ENCODE results near the gene ATXN8OS. TPM values are rescaled to one million over a fixed set of nuclear protein-coding genes. Genes with fewer than 3 reads are reported as not detected.

Gene ATXN8OS
- total RNA-seq, result not detected in 2 replicates

GRCh38 chr13:70107498-70108281, at the start of gene ATXN8OS:
TSS of gene ATXN8OS (plus strand) at chr13:70107826.
- FAIRE-seq, result no peak
- peaks cover 7% of the 10 kb centered on the region for H3K27me3 ChIP-seq (ENCODE audit: control insufficient read depth, insufficient read depth, low read length)
- TF ChIP-seq CTCF (IDR thresholded peaks at IDR 0.05; ENCODE audit: insufficient read depth, low read length, severe bottlenecking), result no peak
- H3K4me3 ChIP-seq (ENCODE audit: low read depth, low read length), result no peak within 1 kb of the TSS
- DNase-seq (ENCODE audit: low read depth), result no peak
- no peaks in the 10 kb centered on the region for H3K36me3 ChIP-seq (ENCODE audit: control insufficient read depth, insufficient read depth, low read length)

DNA sequence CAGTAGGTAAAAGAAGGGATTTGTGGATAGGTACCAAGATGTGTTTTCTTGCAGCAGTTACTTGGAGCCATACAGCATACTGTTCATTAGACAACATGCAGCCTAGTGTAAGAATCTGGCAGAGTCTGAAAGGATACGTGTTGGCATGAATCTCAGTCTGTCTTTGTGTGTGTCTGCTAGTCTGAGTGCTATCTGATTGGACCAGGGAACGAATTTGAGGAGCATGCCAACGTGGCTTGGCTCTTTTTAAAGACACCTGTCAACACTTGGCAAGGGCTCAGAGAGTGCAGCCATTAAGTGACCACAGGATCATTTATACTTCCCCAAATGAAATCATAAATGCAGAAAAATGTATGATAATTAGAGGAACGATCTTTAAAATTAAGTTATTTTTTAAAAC, 27.6 kb upstream of the ATXN8OS start:
- Histone ChIP-seq H3K4me3 (ENCODE audit: low read depth, low read length) (no peak overlapping the region), H3K36me3 (ENCODE audit: control insufficient read depth, insufficient read depth, low read length) (no peaks in the 10 kb centered on the region), H3K27me3 (ENCODE audit: control insufficient read depth, insufficient read depth, low read length) (no peaks in the 10 kb centered on the region)
- no peak for FAIRE-seq
- TF ChIP-seq CTCF (IDR thresholded peaks at IDR 0.05; ENCODE audit: insufficient read depth, low read length, severe bottlenecking), result no peak
- DNase-seq (ENCODE audit: low read depth), result no peak

DNA sequence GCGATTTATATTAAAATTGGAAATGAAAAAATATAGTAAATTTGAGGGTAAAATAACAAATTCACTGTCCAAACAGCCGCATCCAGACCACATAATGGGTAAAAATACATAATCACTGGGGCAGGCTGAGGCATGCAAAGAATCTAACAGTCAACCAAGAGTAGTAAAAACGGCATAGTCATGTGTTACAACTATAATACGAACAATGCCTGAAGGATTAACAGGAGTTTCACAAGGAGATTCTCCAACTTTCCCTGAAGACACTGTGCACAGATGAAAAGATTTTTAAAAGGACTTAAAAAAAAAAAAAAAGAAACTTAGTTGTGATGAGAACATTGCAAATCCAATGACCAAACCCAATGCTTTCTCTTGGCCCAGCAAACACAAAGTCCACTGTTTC, 20.4 kb upstream of the ATXN8OS start:
- no peak for TF ChIP-seq CTCF (IDR thresholded peaks at IDR 0.05; ENCODE audit: insufficient read depth, low read length, severe bottlenecking)
- no peaks in the 10 kb centered on the region for H3K36me3 ChIP-seq (ENCODE audit: control insufficient read depth, insufficient read depth, low read length)
- no peak overlapping the region for H3K4me3 ChIP-seq (ENCODE audit: low read depth, low read length)
- peak; percentile 61 for DNase-seq (ENCODE audit: low read depth)
- no peaks in the 10 kb centered on the region for H3K27me3 ChIP-seq (ENCODE audit: control insufficient read depth, insufficient read depth, low read length)
- FAIRE-seq, result no peak

DNA sequence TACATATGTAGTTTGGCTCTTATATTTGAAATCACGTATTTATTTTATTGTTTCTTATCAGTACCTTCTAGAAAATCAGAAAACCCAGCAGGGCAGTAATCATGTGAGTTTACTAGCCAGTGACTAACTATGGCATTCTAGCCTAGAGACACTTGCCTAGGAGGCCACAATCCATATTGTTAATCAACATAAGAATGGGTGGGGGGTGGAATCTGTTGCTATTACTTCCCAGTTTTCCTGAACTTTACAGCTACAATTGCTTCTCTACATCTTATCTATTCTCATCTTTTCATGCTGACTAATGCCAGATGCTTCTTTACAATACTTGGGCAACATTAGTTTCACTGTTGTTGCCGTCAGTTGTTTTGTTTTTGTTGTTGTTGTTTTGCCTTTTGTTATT, 18.7 kb upstream of the ATXN8OS start:
- no peak overlapping the region for H3K4me3 ChIP-seq (ENCODE audit: low read depth, low read length)
- H3K27me3 ChIP-seq (ENCODE audit: control insufficient read depth, insufficient read depth, low read length), result no peaks in the 10 kb centered on the region
- no peak for TF ChIP-seq CTCF (IDR thresholded peaks at IDR 0.05; ENCODE audit: insufficient read depth, low read length, severe bottlenecking)
- no peak for DNase-seq (ENCODE audit: low read depth)
- FAIRE-seq, result no peak
- no peaks in the 10 kb centered on the region for H3K36me3 ChIP-seq (ENCODE audit: control insufficient read depth, insufficient read depth, low read length)

GRCh38 chr13:70090036-70090723, 17.4 kb upstream of the ATXN8OS start:
- no peaks in the 10 kb centered on the region for H3K27me3 ChIP-seq (ENCODE audit: control insufficient read depth, insufficient read depth, low read length)
- DNase-seq (ENCODE audit: low read depth) (no peak), FAIRE-seq (no peak)
- H3K36me3 ChIP-seq (ENCODE audit: control insufficient read depth, insufficient read depth, low read length), result no peaks in the 10 kb centered on the region
- H3K4me3 ChIP-seq (ENCODE audit: low read depth, low read length), result no peak overlapping the region
- TF ChIP-seq CTCF (IDR thresholded peaks at IDR 0.05; ENCODE audit: insufficient read depth, low read length, severe bottlenecking), result no peak

Measured in bronchial epithelial cell (primary cell).